ENCODE results near the gene ILDR2. TPM values are rescaled to one million over a fixed set of nuclear protein-coding genes. Genes with fewer than 3 reads are reported as not detected.

ILDR2 gene
- total and polyA plus RNA-seq, 9 of the 15 experiments (the other 6 are each of a cell fraction or from before 2014, with no cell fraction given), result 0.03 to 0.31 (median 0.18) TPM; not detected in 2

- DNase-seq (ENCODE audit: extremely low read depth in 1 of 4, low spot score in 3 of 4), result no peak
- Histone ChIP-seq H3K4me1 (replicated peaks in 1 of 2; ENCODE audit: control insufficient read depth in 2 of 2, insufficient read depth in 2 of 2, low read length in 2 of 2) (no peaks in the 10 kb centered on the region), H2AFZ (ENCODE audit: low read depth, low read length) (no peak overlapping the region), H3K4me2 (ENCODE audit: insufficient read depth, low read length) (no peak overlapping the region), H3K9me1 (ENCODE audit: control insufficient read depth, insufficient read depth, low read length) (no peaks in the 10 kb centered on the region), H3K36me3 (ENCODE audit: control insufficient read depth, insufficient read depth, low read length) (no peaks in the 10 kb centered on the region), H4K20me1 (replicated peaks; ENCODE audit: control insufficient read depth, insufficient read depth, low read length) (no peaks in the 10 kb centered on the region), H3K4me3 (no peak overlapping the region), H3K27me3 (ENCODE audit: control insufficient read depth in 2 of 2, insufficient read depth in 2 of 2, low read length in 2 of 2) (peaks cover 7 to 18% of the 10 kb centered on the region in 2 experiments), H3K79me2 (ENCODE audit: control insufficient read depth, insufficient read depth, low read length) (no peaks in the 10 kb centered on the region), H3K9ac (ENCODE audit: insufficient read depth in 1 of 2, low read depth in 2 of 2, low read length in 2 of 2) (no peak overlapping the region), H3K27ac (ENCODE audit: extremely low read depth, low read depth, low read length) (no peak overlapping the region), H3K9me3 (replicated peaks; ENCODE audit: control insufficient read depth, insufficient read depth, low read depth, low read length) (no peaks in the 10 kb centered on the region)
- intact Hi-C loops (cut with micrococcal nuclease) (no loop called here), in situ Hi-C loops (cut with MboI) (no loop called here)
- BruUV-seq (replicated peaks), result no TSS peak
- FAIRE-seq, result no peak
- CTCF ChIA-PET (ENCODE audit: low intra/inter-chr PET ratio), result no interaction called here
- WGBS (ENCODE audit: insufficient coverage, low coverage, missing lambda C conversion rate), result 1% methylated on average over 5 of the region's 5 CpGs
- ATAC-seq, result no peak
- POLR2A ChIA-PET, result interaction anchor here (1.3 kb wide), 1 partner anchor 10 kb away, joined by 3 read pairs; no protein-coding TSS in a partner anchor
- TF ChIP-seq YBX1 (IDR thresholded peaks at IDR 0.05), result no peak
- no peak for TF ChIP-seq BMI1 (IDR thresholded peaks at IDR 0.05; ENCODE audit: low read length)
- TF ChIP-seq HMBOX1 (IDR thresholded peaks at IDR 0.05), result no peak
- no peak for TF ChIP-seq CTCF (IDR thresholded peaks at IDR 0.05 in 2 of 3, conservative IDR thresholded peaks at IDR 0.05 in 1 of 3; ENCODE audit: insufficient read depth in 2 of 3, low read depth in 1 of 3, low read length in 3 of 3)
- TF ChIP-seq NFIC (IDR thresholded peaks at IDR 0.05), result no peak
- no peak for TF ChIP-seq SMAD2 (IDR thresholded peaks at IDR 0.05; ENCODE audit: low read depth, low read length)
- TF ChIP-seq ZBTB2 (IDR thresholded peaks at IDR 0.05), result no peak
- no peak for TF ChIP-seq RAD21 (CRISPR knock-in tag; conservative IDR thresholded peaks at IDR 0.05 in 1 of 2, IDR thresholded peaks at IDR 0.05 in 1 of 2)
- TF ChIP-seq ATF7 (IDR thresholded peaks at IDR 0.05), result no peak
- no peak for TF ChIP-seq GTF2B (IDR thresholded peaks at IDR 0.05; ENCODE audit: extremely low read depth, insufficient read length)
- no peak for TF ChIP-seq TAF9B (IDR thresholded peaks at IDR 0.05; ENCODE audit: partially characterized antibody)
- no peak for TF ChIP-seq SAFB2 (IDR thresholded peaks at IDR 0.05; ENCODE audit: borderline replicate concordance, low read depth, low read length, severe bottlenecking)
Observed at GRCh38 chr1:166939741-166940375, 35.5 kb downstream of the ILDR2 start.

Data from K562 (cell line).